H1 (cell line): Measurements from ENCODE around the gene CEACAM16. TPM values are rescaled to one million over a fixed set of nuclear protein-coding genes. Genes with fewer than 3 reads are reported as not detected.

Experiments
- CHD2 ChIP-seq: IDR thresholded peaks from 2 replicates; pipeline ENCODE4 v1.6.1; 2012; ENCODE audit warnings: low read length, improper control_type of control experiment
- HDAC6 ChIP-seq: IDR thresholded peaks from one replicate; pipeline ENCODE4 v1.7.1; 2012; ENCODE audit warnings: low read depth, mild to moderate bottlenecking, inconsistent platforms, low read length, moderate library complexity
- TCF12 ChIP-seq: IDR thresholded peaks from 2 replicates; pipeline ENCODE4 v1.6.1; 2011; ENCODE audit warnings: low read depth, mild to moderate bottlenecking, low read length
- polyA plus RNA-seq, 7 experiments: library from polyadenylated mRNA; depleted of rRNA in 3 of 7; stranded (reverse) in 5 of 7; unstranded in 2 of 7; fragments of >200 nt in 5 of 7; fragments of 200-250 nt in 2 of 7; gene quantifications; 1 replicate in 5 of 7; 2 replicates in 1 of 7; 4 replicates in 1 of 7; pipeline versions ENCODE4 v1.2.1 to v1.2.3, GENCODE V29; 2011 to 2013; ENCODE audit warnings: missing spikeins in 2 of 7, mixed read lengths in 2 of 7
- total RNA-seq: library from RNA; stranded (reverse); fragmentation: NEBNext Ultra II Directional; extraction: Animal tissue kit (Norgen Biotek cat#: 25700); gene quantifications from 2 replicates; pipeline ENCODE4 v1.2.1, GENCODE V29; 2021

Gene CEACAM16
- total and polyA plus RNA-seq, 2 of the 8 experiments (the other 6 are each of a cell fraction or from before 2014, with no cell fraction given), result not detected

DNA sequence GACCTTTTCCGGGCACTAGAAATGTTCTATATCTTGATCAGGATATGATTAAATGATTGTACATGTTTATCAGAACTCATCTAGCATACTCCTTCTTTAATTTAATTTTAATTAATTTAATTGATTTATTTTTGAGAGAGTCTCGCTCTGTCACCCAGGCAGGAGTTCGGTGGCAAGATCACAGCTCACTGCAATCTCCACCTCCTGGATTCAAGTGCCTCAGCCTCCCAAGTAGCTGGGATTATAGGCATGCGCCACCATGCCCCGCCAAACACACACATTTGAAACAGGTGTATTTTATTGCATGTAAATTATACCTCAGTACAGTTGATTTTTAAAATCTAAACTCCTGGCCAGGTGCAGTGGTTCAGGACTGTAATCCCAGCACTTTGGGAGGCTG is 32.1 kb downstream of the CEACAM16 start (continued):
- TF ChIP-seq TCF12, result no peak
- TF ChIP-seq HDAC6, result no peak
- no peak for TF ChIP-seq CHD2
